Stimulated activated CD4-positive, alpha-beta T cell treated with anti-CD3 and anti-CD28 coated beads, Interleukin-1b, Interleukin-23, amount 100 ng/mL, for 4 hours (primary cell): ENCODE data around the gene NKX6-1.

Experiments used
- DNase-seq, 2 donors: peaks; one replicate each; pipeline ENCODE4 v3.0.0-alpha.2; 2020; ENCODE audit warnings: low read depth in 2 of 2

The NKX6-1 gene

DNA sequence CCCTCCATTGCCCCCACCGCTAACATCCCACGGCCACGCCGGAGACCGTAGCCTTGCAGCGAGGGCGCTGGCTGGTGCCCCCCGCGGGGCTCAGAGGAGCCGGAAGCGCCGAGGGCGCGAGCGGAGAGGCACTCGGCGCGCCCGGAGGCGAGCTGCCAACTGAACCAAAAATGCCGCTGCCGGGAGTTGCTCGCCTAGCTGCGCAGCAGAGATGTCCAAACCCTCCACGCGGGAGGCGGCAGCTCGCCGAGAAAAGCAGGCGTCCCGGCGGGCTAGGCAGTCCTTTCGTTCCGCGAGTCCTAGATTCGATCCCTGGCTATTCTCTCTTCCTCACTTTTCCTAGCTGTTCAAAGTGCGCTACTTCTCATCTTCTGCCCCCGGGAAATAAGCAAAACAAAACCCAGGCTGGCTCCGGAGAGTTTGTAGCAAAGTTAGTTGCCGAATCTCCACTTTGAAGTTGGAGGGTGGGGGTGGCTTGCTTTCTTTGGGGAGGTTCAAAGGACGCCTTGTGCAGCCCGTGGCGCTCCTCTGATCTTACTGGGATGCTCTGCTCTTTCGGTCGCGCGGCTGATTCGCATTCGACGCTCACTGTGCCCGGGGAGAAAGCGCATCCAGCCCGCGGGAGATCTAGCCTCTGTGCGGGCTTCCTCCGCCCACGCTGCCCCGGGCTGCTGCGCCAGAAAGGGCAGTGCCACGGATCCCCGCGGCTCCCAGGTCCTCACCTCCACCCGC lies 723 bp downstream of the NKX6-1 start:
- DNase-seq: no peak

GRCh38 chr4:84497504-84498202 lies 1.4 kb downstream of the NKX6-1 start:
- no peak for DNase-seq

GRCh38 chr4:84496706-84497503 lies 2.2 kb downstream of the NKX6-1 start:
- DNase-seq: no peak

DNA sequence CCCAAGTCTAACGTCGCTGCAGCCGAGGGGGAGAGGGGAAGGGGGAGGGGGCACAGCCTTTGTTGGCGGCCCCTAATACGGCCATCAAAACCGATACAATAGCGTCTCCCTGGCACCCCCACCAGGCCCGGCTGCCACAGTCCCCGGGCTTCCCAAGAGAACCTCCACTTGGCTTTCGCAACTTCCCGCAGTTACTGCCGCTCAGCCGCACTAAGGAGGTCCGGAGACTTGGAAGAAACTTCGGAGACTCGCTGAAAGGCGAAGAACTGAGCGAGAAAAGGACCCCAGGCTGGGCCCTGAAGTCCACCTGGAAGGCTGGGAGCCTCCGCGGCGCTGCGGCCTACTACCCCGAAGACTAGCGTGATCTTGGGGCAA lies 2.8 kb downstream of the NKX6-1 start:
- DNase-seq: no peak

- DNase-seq: no peak
These were observed 3.3 kb downstream of the NKX6-1 start for GRCh38 chr4:84495794-84496261.

DNA sequence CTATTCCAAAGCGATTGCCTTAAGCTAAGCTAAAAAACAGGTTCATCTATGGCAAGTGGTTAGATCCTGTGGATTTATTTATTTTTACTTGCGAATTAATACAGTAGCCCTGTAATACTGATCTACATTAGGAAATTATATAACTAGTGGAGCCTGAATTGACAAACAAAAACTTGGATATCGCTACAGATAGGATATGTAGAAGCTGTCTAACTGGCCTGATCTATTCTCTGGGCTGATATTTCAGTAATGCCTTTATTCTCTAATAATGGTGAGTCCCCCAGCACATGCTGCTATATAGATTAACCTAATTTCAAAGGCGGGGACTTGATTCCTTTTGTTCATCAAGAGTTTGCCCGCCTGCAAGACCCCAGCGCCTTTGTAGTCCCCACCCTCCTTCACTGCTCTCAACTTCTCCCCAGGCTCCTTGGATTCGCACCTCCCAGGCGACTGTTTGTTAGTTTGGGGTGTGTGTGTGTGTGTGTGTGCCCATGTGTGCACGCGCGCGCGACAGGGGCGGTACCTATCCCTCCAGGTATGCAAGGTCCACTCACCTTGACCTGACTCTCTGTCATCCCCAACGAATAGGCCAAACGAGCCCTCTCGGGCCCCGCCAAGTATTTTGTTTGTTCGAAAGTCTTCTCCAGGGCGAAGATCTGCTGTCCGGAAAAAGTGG lies 3.8 kb downstream of the NKX6-1 start:
- no peak for DNase-seq

DNA sequence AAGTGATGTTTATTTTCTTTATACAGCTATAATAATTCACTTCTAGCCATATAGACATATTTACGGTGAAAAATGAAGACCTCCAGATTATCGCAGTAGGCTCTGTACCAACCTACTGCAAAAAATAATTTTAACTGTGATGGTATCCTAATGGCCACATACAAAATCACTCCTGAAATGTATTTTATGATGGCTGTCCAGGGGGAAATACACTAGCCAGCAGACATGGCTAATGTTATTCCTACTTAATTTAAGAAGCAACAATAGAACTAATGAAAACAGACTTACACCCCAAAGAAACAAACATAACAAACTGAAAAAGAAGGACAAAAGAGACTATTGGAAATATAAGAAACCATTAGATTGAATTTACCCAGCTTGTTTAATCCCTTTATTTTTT lies 4.6 kb downstream of the NKX6-1 start:
- DNase-seq: no peak

- no peak for DNase-seq
These were observed 5.0 kb downstream of the NKX6-1 start for GRCh38 chr4:84494076-84494475.

DNA sequence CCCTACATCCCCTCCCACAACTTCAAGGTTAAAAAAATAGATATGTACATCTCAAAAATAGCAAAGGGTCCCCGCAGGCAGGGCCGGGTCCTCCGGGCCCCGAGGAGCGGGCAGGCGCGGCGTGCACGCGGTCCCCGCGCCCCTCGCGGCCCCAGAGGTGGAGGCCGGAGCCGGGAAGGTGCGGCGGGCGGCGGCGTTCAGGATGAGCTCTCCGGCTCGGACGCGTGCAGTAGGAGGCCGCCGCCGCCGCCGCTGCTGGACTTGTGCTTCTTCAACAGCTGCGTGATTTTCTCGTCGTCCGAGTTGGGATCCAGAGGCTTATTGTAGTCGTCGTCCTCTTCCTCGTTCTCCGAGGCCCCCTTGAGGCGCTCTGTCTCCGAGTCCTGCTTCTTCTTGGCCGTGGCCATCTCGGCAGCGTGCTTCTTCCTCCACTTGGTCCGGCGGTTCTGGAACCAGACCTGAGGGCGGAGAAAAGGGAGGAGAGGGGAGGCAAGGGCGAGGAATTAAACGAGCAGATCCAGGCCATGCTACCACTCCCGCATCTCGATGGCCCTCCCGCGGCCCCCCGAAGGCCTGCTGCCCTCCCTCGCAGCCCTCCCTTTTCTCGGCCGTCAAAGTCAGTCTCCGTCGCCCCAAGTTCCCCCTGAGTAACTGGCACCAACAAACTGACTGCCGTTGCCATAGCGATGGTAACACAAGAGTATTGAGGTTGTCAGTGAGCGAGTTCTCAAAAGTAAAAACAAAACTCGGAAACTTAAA lies 5.8 kb downstream of the NKX6-1 start:
- DNase-seq: no peak

GRCh38 chr4:84492737-84493091 lies 6.4 kb downstream of the NKX6-1 start:
- no peak for DNase-seq

DNA sequence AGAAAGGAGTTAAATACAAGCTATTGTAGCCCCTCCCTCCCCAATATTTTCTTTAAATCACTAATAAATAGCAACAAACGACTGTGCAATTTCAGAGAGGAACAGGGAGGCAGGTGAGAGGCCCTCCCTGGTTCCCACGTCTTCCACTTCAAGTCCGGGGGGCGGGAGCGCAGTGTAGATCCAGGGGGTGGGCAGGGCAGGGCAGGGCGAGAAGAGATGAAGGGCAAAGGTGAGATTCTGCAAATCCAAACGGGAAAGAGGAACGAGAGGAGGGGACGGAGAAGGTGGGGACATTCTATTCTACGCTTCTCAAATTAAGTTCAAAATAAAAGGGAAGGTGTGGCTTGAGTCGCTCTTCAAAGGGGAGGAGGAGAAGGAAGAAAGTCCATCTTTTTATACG lies 6.8 kb downstream of the NKX6-1 start:
- no peak for DNase-seq

- no peak for DNase-seq
These were observed 7.6 kb downstream of the NKX6-1 start for GRCh38 chr4:84491481-84491880.

- DNase-seq: no peak
These were observed 8.4 kb downstream of the NKX6-1 start for GRCh38 chr4:84490663-84491062.

DNA sequence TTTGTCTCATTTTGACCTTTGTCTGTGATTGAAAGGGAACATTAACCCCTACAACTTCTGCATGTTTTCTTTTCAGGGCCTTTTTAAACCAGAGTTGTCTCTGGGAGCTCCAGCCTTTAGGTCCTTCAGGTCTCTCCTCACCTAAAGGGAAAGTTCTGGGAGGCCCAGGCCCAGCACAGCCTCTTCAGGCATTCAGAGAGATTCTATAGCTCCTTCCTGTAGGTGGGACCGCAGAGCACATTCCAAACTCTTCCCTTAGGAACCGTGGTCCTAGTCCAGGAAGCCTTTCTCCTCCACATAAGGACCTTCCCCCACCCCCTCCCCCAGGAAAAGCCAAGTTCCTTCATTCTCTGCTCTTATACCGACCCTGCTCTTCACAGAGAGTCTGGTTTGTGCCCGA lies 14.9 kb downstream of the NKX6-1 start:
- no peak for DNase-seq

GRCh38 chr4:84483688-84484087 lies 15.4 kb downstream of the NKX6-1 start:
- DNase-seq: no peak

GRCh38 chr4:84482564-84483563 lies 16.2 kb downstream of the NKX6-1 start:
- no peak for DNase-seq

DNA sequence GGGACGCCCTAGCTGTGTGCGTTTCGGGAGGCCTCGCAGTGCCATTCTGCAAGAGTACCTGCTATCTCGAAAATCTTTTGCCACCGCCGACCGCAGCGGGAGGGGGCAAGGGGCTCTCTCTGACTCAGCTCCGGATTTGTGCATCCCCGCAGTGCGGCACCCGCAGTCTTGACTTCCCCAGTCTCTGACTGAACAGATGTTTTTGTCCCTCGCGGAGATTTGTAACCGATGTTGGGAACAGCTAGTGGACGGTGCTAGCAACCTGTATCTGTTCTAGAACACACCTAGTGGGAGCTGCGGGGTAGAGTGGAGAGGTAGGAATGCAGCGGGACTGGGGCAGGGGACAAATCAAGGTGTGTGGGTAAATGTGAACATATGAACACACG lies 17.2 kb downstream of the NKX6-1 start:
- DNase-seq: no peak

DNA sequence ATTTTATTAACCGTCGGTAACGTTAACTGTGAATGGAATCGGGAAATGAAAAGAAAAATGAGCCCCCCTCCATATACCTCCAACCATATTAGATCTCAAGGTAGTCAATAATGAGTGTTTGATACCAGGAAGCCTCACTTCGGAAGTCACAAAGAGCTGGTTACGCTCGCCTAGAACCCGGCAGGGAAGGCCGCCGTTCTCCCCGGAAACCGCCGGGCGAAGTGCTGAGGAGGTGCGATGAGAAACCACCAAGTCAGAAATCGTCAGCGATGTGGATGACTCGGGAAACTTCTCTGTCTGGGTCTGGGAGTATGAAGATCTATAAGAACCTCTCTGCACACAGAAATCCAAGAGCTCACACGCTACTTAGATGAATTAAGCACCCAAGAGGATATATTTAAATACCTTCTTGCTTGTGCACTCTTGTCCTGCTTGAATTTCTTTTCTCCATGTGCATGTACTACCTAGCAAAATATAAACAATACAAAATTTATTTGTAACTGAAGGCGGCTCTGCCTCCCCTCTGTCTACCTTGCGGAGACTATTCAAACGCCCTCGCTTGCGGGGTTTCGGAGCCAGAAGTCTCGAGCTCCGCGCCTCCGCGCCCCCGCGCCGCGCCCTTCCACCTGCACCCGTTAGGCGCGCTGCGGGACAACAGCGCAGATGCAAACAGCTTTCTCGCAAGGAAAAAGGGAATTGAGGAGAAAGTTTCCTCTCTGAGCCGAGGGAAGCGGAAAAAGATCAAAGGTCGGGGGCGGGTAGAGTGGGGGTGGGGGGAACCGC lies 17.8 kb downstream of the NKX6-1 start:
- DNase-seq: no peak

DNA sequence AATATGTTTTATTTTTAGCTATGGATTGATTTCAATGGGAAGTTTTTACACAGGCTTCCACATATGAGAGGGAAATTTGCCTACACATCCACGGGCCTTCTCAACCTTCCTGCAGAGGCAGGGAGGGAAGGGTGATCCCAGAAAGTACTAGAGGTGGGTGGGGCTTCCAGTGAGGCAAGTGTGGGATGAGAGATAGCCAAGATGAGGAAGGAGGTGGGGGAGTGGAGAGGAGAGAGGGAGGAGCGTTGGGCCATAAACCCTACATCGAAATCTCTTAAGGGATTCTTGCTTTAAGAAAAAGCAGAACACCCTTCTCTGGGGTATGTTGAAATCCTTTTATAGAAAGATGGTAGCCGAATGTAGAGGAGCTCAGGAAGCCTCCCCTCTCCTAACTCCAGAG lies 19.0 kb downstream of the NKX6-1 start:
- DNase-seq: no peak
